HG03354 (cell line): ENCODE data around the gene C19orf18.
"Not testable (repeated sequence)": the region's sequence is repeated elsewhere in the genome, so short reads cannot be mapped to it uniquely, and the experiment has no call there.

ENCODE experiments used
- ATAC-seq: cut with Tn5 transposase; IDR thresholded peaks from one replicate; pipeline ENCODE4 v1.9.1; 2021; ENCODE audit warnings: mild to moderate bottlenecking; ENCODE audit not compliant: unreplicated experiment, poor library complexity, severe bottlenecking

The C19orf18 gene

GRCh38 chr19:57974434-57974833, at the start of gene C19orf18:
C19orf18 (minus strand) TSS chr19:57974534; CDS start chr19:57974432, 102 bp downstream.
- ATAC-seq, result no peak

- ATAC-seq, result no peak
Observed at GRCh38 chr19:58022283-58022660, 47.9 kb upstream of the C19orf18 start.

GRCh38 chr19:58021541-58022282, 47.4 kb upstream of the C19orf18 start:
- no peak for ATAC-seq

- ATAC-seq, result no peak
Observed at GRCh38 chr19:58020129-58020528, 45.8 kb upstream of the C19orf18 start.

- ATAC-seq, result no peak
Observed at GRCh38 chr19:58014141-58014540, 39.8 kb upstream of the C19orf18 start.

- no peak for ATAC-seq
Observed at GRCh38 chr19:58010507-58010906, 36.2 kb upstream of the C19orf18 start.

GRCh38 chr19:58009666-58010301, 35.5 kb upstream of the C19orf18 start:
- ATAC-seq, result peak; percentile 83

GRCh38 chr19:58009301-58009665, 34.9 kb upstream of the C19orf18 start:
- no peak for ATAC-seq

- ATAC-seq, result not testable (repeated sequence)
Observed at GRCh38 chr19:58008877-58009276, 34.5 kb upstream of the C19orf18 start.

- ATAC-seq, result no peak
Observed at GRCh38 chr19:58007285-58007684, 33.0 kb upstream of the C19orf18 start.

- no peak for ATAC-seq
Observed at GRCh38 chr19:58003174-58003828, 29.0 kb upstream of the C19orf18 start.

- peak; percentile 97 for ATAC-seq
Observed at GRCh38 chr19:58002384-58003173, 28.2 kb upstream of the C19orf18 start, which contains the start of gene ZNF606. ZNF606 (minus strand) TSS chr19:58002820; CDS start chr19:58001319, 1,501 bp downstream.

GRCh38 chr19:58001895-58002369, 27.6 kb upstream of the C19orf18 start:
- peak; percentile 17 for ATAC-seq

GRCh38 chr19:58000677-58001076, 26.3 kb upstream of the C19orf18 start:
- no peak for ATAC-seq

GRCh38 chr19:57992841-57993240, 18.5 kb upstream of the C19orf18 start:
- ATAC-seq, result no peak

GRCh38 chr19:57978586-57979289, 4.4 kb upstream of the C19orf18 start:
- ATAC-seq, result no peak

- no peak for ATAC-seq
Observed at GRCh38 chr19:57964761-57965160, 9.6 kb downstream of the C19orf18 start.

- ATAC-seq, result no peak
Observed at GRCh38 chr19:57961785-57962184, 12.5 kb downstream of the C19orf18 start.

GRCh38 chr19:57954996-57955395, 19.3 kb downstream of the C19orf18 start:
- no peak for ATAC-seq
